Measurements from ENCODE around the gene CLIP2.

Gene CLIP2

DNA sequence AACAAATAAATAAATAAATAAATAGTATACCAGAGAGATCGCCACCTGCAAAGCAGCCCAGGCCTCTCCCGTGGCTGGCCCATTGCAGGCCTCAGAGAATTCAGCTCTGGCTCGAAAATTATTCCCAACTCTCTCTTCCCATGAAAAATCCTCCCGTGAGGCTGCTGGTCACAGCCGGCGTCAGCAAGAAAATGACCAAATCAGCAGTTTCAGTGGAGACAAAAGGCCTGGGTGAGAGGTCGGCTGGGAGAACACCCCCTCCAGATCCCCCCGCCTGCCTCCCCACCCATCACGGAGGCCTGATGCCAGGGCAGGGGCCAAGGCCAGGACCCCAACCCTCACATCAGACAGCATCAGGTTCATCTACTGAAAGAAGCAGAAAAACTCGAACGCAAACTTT lies 3.1 kb upstream of the CLIP2 start:
- no peaks in the 10 kb centered on the region for H3K9me2 ChIP-seq (replicated peaks; ENCODE audit: low read depth, low read length)
- H3K27me3 ChIP-seq (ENCODE audit: insufficient read depth, low read length, poor library complexity, severe bottlenecking) = no peaks in the 10 kb centered on the region
- no peak for TF ChIP-seq EZH2phosphoT487 (IDR thresholded peaks at IDR 0.05; ENCODE audit: borderline replicate concordance)
- no peak for TF ChIP-seq CTCF (conservative IDR thresholded peaks at IDR 0.05; ENCODE audit: low read length)
- no peaks in the 10 kb centered on the region for H3K36me3 ChIP-seq (ENCODE audit: insufficient read depth, low read length)
- H3K79me2 ChIP-seq (ENCODE audit: insufficient read depth, low read length) = peaks cover 14% of the 10 kb centered on the region
- H4K20me1 ChIP-seq (ENCODE audit: insufficient read depth, low read length, poor library complexity, severe bottlenecking) = peaks cover 14% of the 10 kb centered on the region
- no peaks in the 10 kb centered on the region for H3K9me3 ChIP-seq (ENCODE audit: insufficient read depth, low read depth, low read length)
- H3F3A ChIP-seq (ENCODE audit: low read depth) = no peaks in the 10 kb centered on the region
- no peak overlapping the region for H2AFZ ChIP-seq (ENCODE audit: low read length)
- no peak overlapping the region for H3K4me3 ChIP-seq (ENCODE audit: low read length, poor library complexity, severe bottlenecking)
- H3K4me1 ChIP-seq (ENCODE audit: insufficient read depth, low read length, poor library complexity, severe bottlenecking) = peaks cover 29% of the 10 kb centered on the region
- no peak overlapping the region for H3K9ac ChIP-seq (ENCODE audit: low read depth, low read length, poor library complexity, severe bottlenecking)
- H3K4me2 ChIP-seq (ENCODE audit: low read depth, low read length, poor library complexity, severe bottlenecking) = no peak overlapping the region

DNA sequence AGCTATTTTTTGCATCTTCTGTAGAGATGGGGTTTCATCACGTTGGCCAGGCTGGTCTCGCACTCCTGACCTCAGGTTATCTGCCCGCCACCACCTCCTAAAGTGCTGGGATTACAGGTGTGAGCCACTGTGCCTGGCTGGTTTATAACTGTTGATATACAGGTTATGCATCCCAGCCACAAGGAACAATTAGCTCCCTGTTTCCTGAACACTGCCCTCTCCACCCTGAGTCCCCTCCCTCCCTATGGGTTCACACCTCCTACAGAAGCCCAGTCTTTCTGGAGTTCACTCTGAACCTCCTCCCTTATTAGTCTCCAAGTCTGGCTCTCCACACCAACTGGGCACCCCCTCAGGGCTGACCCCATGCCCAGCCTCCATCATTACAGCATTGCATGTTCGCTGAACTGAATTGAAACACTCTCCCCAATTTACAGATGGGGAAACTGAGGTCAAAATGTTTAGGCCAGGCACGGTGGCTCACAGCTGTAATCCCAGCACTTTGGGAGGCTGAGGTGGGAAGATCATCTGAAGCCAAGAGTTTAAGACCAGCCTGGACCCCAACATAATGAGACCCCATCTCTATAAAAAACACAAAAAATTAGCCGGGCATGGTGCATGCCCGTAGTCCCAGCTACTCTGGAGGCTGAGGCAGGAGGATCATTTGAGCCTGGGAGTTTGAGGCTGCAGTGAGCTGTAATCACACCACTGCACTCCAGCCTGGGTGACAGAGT lies 1.7 kb upstream of the CLIP2 start:
- H4K20me1 ChIP-seq (ENCODE audit: insufficient read depth, low read length, poor library complexity, severe bottlenecking) = peaks cover 18% of the 10 kb centered on the region
- peak overlapping the region; percentile 77 for H3K4me2 ChIP-seq (ENCODE audit: low read depth, low read length, poor library complexity, severe bottlenecking)
- H3F3A ChIP-seq (ENCODE audit: low read depth) = no peaks in the 10 kb centered on the region
- TF ChIP-seq EZH2phosphoT487 (IDR thresholded peaks at IDR 0.05; ENCODE audit: borderline replicate concordance) (no peak), CTCF (conservative IDR thresholded peaks at IDR 0.05; ENCODE audit: low read length) (no peak)
- H3K27me3 ChIP-seq (ENCODE audit: insufficient read depth, low read length, poor library complexity, severe bottlenecking) = no peaks in the 10 kb centered on the region
- no peaks in the 10 kb centered on the region for H3K36me3 ChIP-seq (ENCODE audit: insufficient read depth, low read length)
- H3K4me1 ChIP-seq (ENCODE audit: insufficient read depth, low read length, poor library complexity, severe bottlenecking) = peaks cover 29% of the 10 kb centered on the region
- H3K9ac ChIP-seq (ENCODE audit: low read depth, low read length, poor library complexity, severe bottlenecking) = no peak overlapping the region
- no peak overlapping the region for H3K4me3 ChIP-seq (ENCODE audit: low read length, poor library complexity, severe bottlenecking)
- no peaks in the 10 kb centered on the region for H3K9me3 ChIP-seq (ENCODE audit: insufficient read depth, low read depth, low read length)
- peaks cover 16% of the 10 kb centered on the region for H3K79me2 ChIP-seq (ENCODE audit: insufficient read depth, low read length)
- no peaks in the 10 kb centered on the region for H3K9me2 ChIP-seq (replicated peaks; ENCODE audit: low read depth, low read length)
- H2AFZ ChIP-seq (ENCODE audit: low read length) = no peak overlapping the region

DNA sequence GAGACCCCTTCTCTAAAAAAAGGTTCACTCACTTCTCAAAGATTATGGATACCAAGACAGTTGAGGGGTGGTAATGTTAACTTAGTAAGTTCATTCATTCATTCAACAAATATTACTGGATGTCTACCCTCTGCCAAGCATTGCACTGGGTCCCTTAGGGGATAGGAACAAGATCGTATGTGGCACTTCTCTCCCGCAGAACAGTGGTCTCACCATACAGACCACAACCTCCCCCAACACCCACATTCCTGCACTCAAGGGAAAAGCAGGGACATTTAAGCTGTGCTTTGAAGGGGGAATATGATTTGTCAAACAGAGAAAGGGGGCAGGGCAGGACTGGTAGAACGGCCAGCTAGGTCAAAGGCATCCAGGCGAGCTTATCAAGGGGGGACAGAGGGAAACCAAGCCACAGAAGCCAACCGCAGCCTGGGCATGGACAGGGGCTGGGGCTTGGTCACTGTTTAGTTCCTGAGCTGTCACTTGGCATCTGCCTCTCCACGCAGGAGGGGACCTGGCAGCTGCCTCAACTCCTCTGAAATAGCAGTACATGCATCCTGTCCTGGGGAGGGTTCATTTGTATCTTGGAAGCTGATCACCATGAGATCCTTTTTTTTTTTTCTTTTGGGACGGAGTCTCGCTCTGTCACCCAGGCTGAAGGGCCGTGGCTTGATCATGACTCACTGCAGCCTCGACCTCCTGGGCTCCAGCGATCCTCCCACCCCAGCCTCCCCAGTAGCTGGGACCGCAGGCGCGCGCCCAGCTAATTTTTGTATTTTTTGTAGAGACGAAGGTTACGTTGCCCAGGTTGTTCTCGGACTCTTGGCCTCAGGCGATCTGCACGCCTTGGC lies 949 bp upstream of the CLIP2 start:
- peaks cover 24% of the 10 kb centered on the region for H4K20me1 ChIP-seq (ENCODE audit: insufficient read depth, low read length, poor library complexity, severe bottlenecking)
- peaks cover 34% of the 10 kb centered on the region for H3K4me1 ChIP-seq (ENCODE audit: insufficient read depth, low read length, poor library complexity, severe bottlenecking)
- H3K36me3 ChIP-seq (ENCODE audit: insufficient read depth, low read length) = no peaks in the 10 kb centered on the region
- peak overlapping the region; percentile 77 for H3K4me2 ChIP-seq (ENCODE audit: low read depth, low read length, poor library complexity, severe bottlenecking)
- H3K27me3 ChIP-seq (ENCODE audit: insufficient read depth, low read length, poor library complexity, severe bottlenecking) = no peaks in the 10 kb centered on the region
- peak overlapping the region; percentile 49 for H3K9ac ChIP-seq (ENCODE audit: low read depth, low read length, poor library complexity, severe bottlenecking)
- no peaks in the 10 kb centered on the region for H3K9me3 ChIP-seq (ENCODE audit: insufficient read depth, low read depth, low read length)
- peaks cover 24% of the 10 kb centered on the region for H3K79me2 ChIP-seq (ENCODE audit: insufficient read depth, low read length)
- H2AFZ ChIP-seq (ENCODE audit: low read length) = peak overlapping the region; percentile 88; the same call in 1 of the 2 replicates
- no peaks in the 10 kb centered on the region for H3F3A ChIP-seq (ENCODE audit: low read depth)
- H3K9me2 ChIP-seq (replicated peaks; ENCODE audit: low read depth, low read length) = no peaks in the 10 kb centered on the region
- peak overlapping the region; percentile 71 for H3K4me3 ChIP-seq (ENCODE audit: low read length, poor library complexity, severe bottlenecking)
- TF ChIP-seq CTCF (conservative IDR thresholded peaks at IDR 0.05; ENCODE audit: low read length) (no peak), EZH2phosphoT487 (IDR thresholded peaks at IDR 0.05; ENCODE audit: borderline replicate concordance) (no peak)

Data from Loucy (cell line).